GM18519 (cell line): ENCODE data around the gene PFN1.

ENCODE experiments used
- ATAC-seq: cut with Tn5 transposase; IDR thresholded peaks from one replicate; pipeline ENCODE4 v1.9.1; 2021; ENCODE audit warnings: mild to moderate bottlenecking, moderate library complexity; ENCODE audit not compliant: unreplicated experiment, low FRiP score

The PFN1 gene

DNA sequence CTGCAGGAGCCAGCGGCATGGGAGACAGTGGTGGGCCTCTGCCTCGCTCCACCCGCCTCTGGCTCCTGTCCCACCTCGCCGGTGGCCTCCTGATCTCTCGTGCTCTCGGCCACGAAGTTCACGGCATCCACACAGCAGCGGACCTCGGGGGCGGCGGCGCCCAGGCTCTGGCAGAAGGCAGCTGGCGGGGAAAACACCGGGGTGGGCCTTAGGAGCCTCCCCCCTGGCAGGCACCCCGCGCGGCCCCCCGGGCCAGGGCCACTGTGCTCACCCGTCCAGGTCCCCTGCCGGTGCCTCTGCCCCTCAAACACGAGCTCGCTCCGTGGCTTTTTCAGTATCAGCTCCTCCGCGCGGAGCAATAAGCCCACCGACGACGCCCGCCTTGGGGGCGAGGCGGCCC lies 49.4 kb downstream of the PFN1 start:
- no peak for ATAC-seq

DNA sequence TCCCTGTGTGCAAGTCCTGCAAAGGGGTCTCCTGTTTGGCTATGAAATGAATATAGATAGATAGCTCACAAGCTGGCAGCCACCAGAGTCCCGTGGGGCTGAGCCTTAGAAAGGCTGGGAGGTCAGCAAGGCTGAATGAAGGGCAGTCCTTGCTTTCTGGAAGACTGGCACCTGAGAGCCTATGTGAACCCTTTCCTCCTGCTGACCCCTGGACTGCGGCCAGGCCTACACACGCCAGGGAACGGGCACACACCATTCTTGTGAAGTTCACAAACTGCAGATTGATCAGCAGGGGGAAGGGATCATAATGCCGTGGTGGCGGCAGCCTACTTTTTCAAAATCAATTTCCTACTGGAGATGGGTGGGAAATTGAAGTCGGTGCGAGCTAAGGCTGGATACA lies 50.0 kb downstream of the PFN1 start:
- ATAC-seq = no peak

DNA sequence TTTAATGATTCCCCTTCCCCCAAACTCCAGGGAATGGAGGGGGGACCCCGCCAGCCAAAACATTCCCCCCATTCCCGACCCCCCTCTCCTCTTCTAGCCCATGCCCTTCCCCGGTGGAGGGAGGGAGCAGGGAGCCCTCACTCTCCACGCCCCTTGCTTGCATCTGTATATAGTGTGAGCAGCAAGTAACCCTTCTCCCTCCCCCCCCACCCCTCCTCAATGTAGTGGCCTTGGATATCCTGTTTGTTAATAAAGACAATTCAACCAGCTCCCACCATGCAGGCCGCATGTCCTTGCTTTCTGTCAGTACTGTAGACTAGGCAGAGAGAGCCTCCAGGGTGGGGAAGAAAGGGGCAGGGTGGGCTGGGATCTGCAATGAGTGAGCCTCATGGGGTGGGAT lies 50.5 kb downstream of the PFN1 start:
- ATAC-seq = no peak

- no peak for ATAC-seq
Measured at GRCh38 chr17:4897198-4897687, 51.1 kb downstream of the PFN1 start.

GRCh38 chr17:4896332-4897197 lies 51.8 kb downstream of the PFN1 start:
- no peak for ATAC-seq

DNA sequence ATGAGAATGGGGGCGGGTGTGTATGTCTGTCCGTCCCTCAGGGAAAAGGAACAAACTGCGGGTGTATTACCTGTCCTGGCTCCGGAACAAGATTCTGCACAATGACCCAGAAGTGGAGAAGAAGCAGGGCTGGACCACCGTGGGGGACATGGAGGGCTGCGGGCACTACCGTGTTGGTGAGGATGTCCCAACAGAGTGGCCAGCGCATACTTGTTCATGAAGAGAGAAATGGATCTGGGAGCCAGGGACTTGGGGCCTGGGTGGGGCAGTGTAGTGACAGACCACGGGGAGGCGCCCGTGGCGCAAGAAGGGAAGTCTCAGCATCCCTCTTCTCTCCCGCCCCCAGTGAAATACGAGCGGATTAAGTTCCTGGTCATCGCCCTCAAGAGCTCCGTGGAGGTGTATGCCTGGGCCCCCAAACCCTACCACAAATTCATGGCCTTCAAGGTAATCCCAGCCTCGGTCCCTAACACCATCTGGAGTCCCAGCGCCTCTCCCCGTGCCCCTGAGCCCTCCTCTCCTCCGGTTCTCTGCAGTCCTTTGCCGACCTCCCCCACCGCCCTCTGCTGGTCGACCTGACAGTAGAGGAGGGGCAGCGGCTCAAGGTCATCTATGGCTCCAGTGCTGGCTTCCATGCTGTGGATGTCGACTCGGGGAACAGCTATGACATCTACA lies 52.5 kb downstream of the PFN1 start:
- no peak for ATAC-seq
